Measurements from ENCODE around the gene TAAR5. TPM values are rescaled to one million over a fixed set of nuclear protein-coding genes. Genes with fewer than 3 reads are reported as not detected.

TAAR5 gene
- total RNA-seq, 1 donor from 2014 or later, result not detected

- Mint-ChIP-seq H3K9me3 (ENCODE audit: unreplicated experiment) (no peaks in the 10 kb centered on the region), H3K4me3 (ENCODE audit: unreplicated experiment) (no peak overlapping the region), H3K27me3 (ENCODE audit: unreplicated experiment) (peaks cover 67% of the 10 kb centered on the region), H3K27ac (ENCODE audit: unreplicated experiment) (no peak overlapping the region), H3K36me3 (ENCODE audit: unreplicated experiment) (no peaks in the 10 kb centered on the region), H3K4me1 (ENCODE audit: unreplicated experiment) (no peaks in the 10 kb centered on the region)
- TF ChIP-seq CTCF (IDR thresholded peaks at IDR 0.05), result no peak
- DNase-seq (ENCODE audit: extremely low spot score, unreplicated experiment), result no peak
These were observed 44.7 kb downstream of the TAAR5 start for GRCh38 chr6:132544826-132545225.

Other genes starting within 250 kb of the TAAR5 start
- gene MOXD1, start 188.3 kb downstream of the TAAR5 start, total RNA-seq, result 8.0 and 8.2 TPM in 2 replicates
- 49.3 and 55.4 TPM in 2 replicates for gene STX7, start 76.6 kb downstream of the TAAR5 start, total RNA-seq
- gene TAAR9, start 51.5 kb downstream of the TAAR5 start, total RNA-seq, result not detected in 2 replicates
- gene TAAR8, start 37.1 kb downstream of the TAAR5 start, total RNA-seq, result not detected in 2 replicates
- gene TAAR6, start 19.4 kb downstream of the TAAR5 start, total RNA-seq, result not detected in 2 replicates
- gene TAAR2, start 34.5 kb upstream of the TAAR5 start, total RNA-seq, result not detected in 2 replicates
- gene TAAR1, start 69.4 kb upstream of the TAAR5 start, total RNA-seq, result not detected in 2 replicates
- not detected in 2 replicates for gene VNN1, start 124.3 kb upstream of the TAAR5 start, total RNA-seq
- not detected in 2 replicates for gene VNN2, start 168.2 kb upstream of the TAAR5 start, total RNA-seq
- gene SLC18B1, start 208.9 kb upstream of the TAAR5 start, total RNA-seq, result 3.3 and 4.9 TPM in 2 replicates
- 934 and 950 TPM in 2 replicates for gene RPS12, start 224.8 kb upstream of the TAAR5 start, total RNA-seq